ENCODE data around the gene SLC10A7. TPM values are rescaled to one million over a fixed set of nuclear protein-coding genes. Genes with fewer than 3 reads are reported as not detected.

Gene SLC10A7
- total RNA-seq, 1 donor: 9.0 TPM

GRCh38 chr4:146343199-146343598 lies 178.5 kb downstream of the SLC10A7 start:
- H4K20me1 ChIP-seq (ENCODE audit: insufficient read depth, low read length): no peaks in the 10 kb centered on the region
- TF ChIP-seq, protein P1, sequence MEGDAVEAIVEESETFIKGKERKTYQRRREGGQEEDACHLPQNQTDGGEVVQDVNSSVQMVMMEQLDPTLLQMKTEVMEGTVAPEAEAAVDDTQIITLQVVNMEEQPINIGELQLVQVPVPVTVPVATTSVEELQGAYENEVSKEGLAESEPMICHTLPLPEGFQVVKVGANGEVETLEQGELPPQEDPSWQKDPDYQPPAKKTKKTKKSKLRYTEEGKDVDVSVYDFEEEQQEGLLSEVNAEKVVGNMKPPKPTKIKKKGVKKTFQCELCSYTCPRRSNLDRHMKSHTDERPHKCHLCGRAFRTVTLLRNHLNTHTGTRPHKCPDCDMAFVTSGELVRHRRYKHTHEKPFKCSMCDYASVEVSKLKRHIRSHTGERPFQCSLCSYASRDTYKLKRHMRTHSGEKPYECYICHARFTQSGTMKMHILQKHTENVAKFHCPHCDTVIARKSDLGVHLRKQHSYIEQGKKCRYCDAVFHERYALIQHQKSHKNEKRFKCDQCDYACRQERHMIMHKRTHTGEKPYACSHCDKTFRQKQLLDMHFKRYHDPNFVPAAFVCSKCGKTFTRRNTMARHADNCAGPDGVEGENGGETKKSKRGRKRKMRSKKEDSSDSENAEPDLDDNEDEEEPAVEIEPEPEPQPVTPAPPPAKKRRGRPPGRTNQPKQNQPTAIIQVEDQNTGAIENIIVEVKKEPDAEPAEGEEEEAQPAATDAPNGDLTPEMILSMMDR (IDR thresholded peaks at IDR 0.05; ENCODE audit: extremely low read depth, low read depth, low read length): no peak
- H3K79me2 ChIP-seq (ENCODE audit: insufficient read depth, low read length): no peaks in the 10 kb centered on the region
- H3K36me3 ChIP-seq (ENCODE audit: insufficient read depth, low read length): no peaks in the 10 kb centered on the region
- H3K27ac ChIP-seq (ENCODE audit: low read depth, low read length): no peak overlapping the region
- no peak overlapping the region for H2AFZ ChIP-seq (ENCODE audit: low read length)
- no peak for DNase-seq (ENCODE audit: insufficient read length, low spot score, missing footprints)
- H3K4me3 ChIP-seq (ENCODE audit: insufficient read depth, low read length): no peak overlapping the region
- H3K9me3 ChIP-seq (ENCODE audit: low read depth, low read length): no peaks in the 10 kb centered on the region
- H3K4me1 ChIP-seq (ENCODE audit: insufficient read depth, low read length): no peaks in the 10 kb centered on the region
- no peak overlapping the region for H3K4me2 ChIP-seq (ENCODE audit: insufficient read depth, low read length)
- no peaks in the 10 kb centered on the region for H3K27me3 ChIP-seq (ENCODE audit: insufficient read depth, low read length)

- H3K4me2 ChIP-seq (ENCODE audit: insufficient read depth, low read length): no peak overlapping the region
- H3K27me3 ChIP-seq (ENCODE audit: insufficient read depth, low read length): no peaks in the 10 kb centered on the region
- H3K4me1 ChIP-seq (ENCODE audit: insufficient read depth, low read length): no peaks in the 10 kb centered on the region
- no peak for DNase-seq (ENCODE audit: insufficient read length, low spot score, missing footprints)
- H3K4me3 ChIP-seq (ENCODE audit: insufficient read depth, low read length): no peak overlapping the region
- no peaks in the 10 kb centered on the region for H3K36me3 ChIP-seq (ENCODE audit: insufficient read depth, low read length)
- no peaks in the 10 kb centered on the region for H4K20me1 ChIP-seq (ENCODE audit: insufficient read depth, low read length)
- TF ChIP-seq, protein P1 (IDR thresholded peaks at IDR 0.05; ENCODE audit: extremely low read depth, low read depth, low read length): peak; percentile 56
- H2AFZ ChIP-seq (ENCODE audit: low read length): no peak overlapping the region
- H3K27ac ChIP-seq (ENCODE audit: low read depth, low read length): no peak overlapping the region
- no peaks in the 10 kb centered on the region for H3K9me3 ChIP-seq (ENCODE audit: low read depth, low read length)
- H3K79me2 ChIP-seq (ENCODE audit: insufficient read depth, low read length): no peaks in the 10 kb centered on the region
These were observed 179.0 kb downstream of the SLC10A7 start for GRCh38 chr4:146342600-146343192.

DNA sequence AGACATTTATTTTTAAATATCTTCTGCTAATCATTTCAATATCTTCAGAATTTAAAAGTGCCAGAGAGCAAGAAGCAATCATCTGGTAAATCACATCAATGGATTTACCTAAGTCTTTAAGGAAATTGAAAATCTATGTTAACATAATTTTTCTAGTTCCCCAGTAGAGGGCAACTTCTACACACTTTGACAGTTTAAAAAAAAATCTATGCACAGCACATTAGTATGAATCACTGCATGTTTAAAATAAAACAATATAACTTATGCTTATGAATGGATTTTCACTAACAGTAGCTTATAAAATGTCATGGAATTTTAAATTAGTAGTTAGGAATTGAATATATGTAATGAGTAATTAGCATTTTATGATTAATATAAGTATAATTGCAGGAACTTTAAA lies 180.9 kb downstream of the SLC10A7 start:
- Histone ChIP-seq H3K4me3 (ENCODE audit: insufficient read depth, low read length) (no peak overlapping the region), H3K79me2 (ENCODE audit: insufficient read depth, low read length) (no peaks in the 10 kb centered on the region), H3K27ac (ENCODE audit: low read depth, low read length) (no peak overlapping the region), H3K4me2 (ENCODE audit: insufficient read depth, low read length) (no peak overlapping the region), H2AFZ (ENCODE audit: low read length) (no peak overlapping the region), H4K20me1 (ENCODE audit: insufficient read depth, low read length) (no peaks in the 10 kb centered on the region), H3K36me3 (ENCODE audit: insufficient read depth, low read length) (no peaks in the 10 kb centered on the region), H3K9me3 (ENCODE audit: low read depth, low read length) (no peaks in the 10 kb centered on the region), H3K27me3 (ENCODE audit: insufficient read depth, low read length) (no peaks in the 10 kb centered on the region), H3K4me1 (ENCODE audit: insufficient read depth, low read length) (peaks cover 8% of the 10 kb centered on the region)
- peak; percentile 26 for DNase-seq (ENCODE audit: insufficient read length, low spot score, missing footprints)
- TF ChIP-seq, protein P1 (IDR thresholded peaks at IDR 0.05; ENCODE audit: extremely low read depth, low read depth, low read length): peak; percentile 52

DNA sequence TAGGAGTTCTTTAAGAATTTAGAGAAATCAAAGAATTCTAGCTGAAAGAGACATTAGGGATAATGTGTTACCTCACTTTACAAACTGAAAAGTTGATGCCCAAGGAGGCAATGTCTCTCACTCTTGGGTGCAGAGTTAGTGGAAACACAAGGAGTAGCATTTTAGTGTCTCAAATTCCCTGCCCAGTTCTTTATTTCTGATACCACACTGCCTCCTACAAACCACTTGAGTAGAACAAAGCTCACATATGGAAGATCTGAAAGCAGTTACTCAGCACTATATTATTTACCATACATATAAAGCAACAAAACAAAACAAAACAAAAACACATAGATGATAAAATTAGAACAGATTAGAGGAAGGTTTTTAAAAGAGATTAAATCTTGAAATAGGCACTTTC lies 183.2 kb downstream of the SLC10A7 start:
- TF ChIP-seq, protein P1 (IDR thresholded peaks at IDR 0.05; ENCODE audit: extremely low read depth, low read depth, low read length): no peak
- peaks cover 17% of the 10 kb centered on the region for H3K4me1 ChIP-seq (ENCODE audit: insufficient read depth, low read length)
- H3K4me2 ChIP-seq (ENCODE audit: insufficient read depth, low read length): no peak overlapping the region
- H3K27ac ChIP-seq (ENCODE audit: low read depth, low read length): no peak overlapping the region
- H4K20me1 ChIP-seq (ENCODE audit: insufficient read depth, low read length): no peaks in the 10 kb centered on the region
- H3K27me3 ChIP-seq (ENCODE audit: insufficient read depth, low read length): no peaks in the 10 kb centered on the region
- H3K36me3 ChIP-seq (ENCODE audit: insufficient read depth, low read length): no peaks in the 10 kb centered on the region
- no peak overlapping the region for H3K4me3 ChIP-seq (ENCODE audit: insufficient read depth, low read length)
- H3K9me3 ChIP-seq (ENCODE audit: low read depth, low read length): no peaks in the 10 kb centered on the region
- DNase-seq (ENCODE audit: insufficient read length, low spot score, missing footprints): no peak
- H3K79me2 ChIP-seq (ENCODE audit: insufficient read depth, low read length): no peaks in the 10 kb centered on the region
- no peak overlapping the region for H2AFZ ChIP-seq (ENCODE audit: low read length)
